ENCODE measurements around the gene MMP24OS. TPM values are rescaled to one million over a fixed set of nuclear protein-coding genes. Genes with fewer than 3 reads are reported as not detected.
"Not testable (repeated sequence)": the region's sequence is repeated elsewhere in the genome, so short reads cannot be mapped to it uniquely, and the experiment has no call there.

The MMP24OS gene
- total RNA-seq, 2 donors from 2014 or later: 46.9 to 53.2 TPM

DNA sequence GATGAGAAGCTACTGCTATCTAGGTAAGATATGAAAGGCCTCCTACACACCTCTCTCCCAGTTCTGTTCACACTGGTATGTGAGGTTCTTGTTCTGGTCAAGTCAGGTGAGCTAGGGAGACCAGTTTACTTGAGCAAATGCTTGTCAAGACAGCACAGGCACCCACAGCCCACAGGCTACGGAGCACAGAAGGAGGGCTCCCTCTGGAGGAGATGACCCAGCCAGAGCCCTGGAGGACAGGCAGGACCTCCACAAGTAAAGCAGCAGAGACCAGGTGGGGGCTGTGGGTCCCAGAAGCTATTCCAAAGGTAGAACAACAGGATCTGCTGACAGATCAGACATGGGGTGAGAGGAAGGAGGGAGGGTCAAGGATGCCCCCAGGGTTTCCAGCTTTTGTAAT is 13.2 kb downstream of the MMP24OS start:
- intact Hi-C loops (cut with DNase I): loop anchor here in 1 of 2 donors (10.0 kb wide), 1 partner anchor 430 kb away; no protein-coding TSS in a partner anchor
- peak in 1 of 2 donors; percentile 48 for ATAC-seq
- DNase-seq: no peak

DNA sequence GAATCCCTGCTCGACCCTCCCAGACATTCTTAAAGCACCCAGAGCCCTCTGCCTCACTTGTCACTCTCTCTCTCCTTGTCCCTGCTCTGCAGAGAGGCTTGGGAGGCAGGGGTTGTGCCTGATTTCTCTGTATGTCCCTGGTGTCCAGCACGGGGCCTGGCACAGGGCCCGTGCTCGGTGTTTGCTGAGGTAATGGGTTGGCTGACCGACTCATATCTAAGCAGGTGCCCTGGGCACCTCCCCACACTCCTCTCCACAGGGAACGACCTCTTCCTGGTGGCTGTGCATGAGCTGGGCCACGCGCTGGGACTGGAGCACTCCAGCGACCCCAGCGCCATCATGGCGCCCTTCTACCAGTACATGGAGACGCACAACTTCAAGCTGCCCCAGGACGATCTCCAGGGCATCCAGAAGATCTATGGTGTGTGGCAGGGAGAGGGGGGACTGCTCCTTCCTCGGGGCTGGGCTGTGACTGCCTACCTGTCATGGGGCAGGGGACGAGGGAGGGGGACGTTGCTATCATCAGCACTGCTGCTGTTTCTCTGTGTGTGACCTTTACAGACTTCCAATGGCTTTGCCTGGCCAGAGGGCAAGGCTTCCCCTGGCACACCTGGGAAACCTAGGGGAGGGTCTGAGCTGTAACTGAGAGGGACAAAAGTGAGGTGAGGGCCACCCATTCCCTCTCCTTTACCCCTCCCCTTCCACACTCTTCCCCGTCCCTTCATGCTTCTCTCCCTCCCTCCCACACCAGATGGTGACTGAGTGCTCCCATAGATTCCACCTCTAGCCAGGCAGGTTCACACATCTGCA is 14.2 kb downstream of the MMP24OS start:
- intact Hi-C loops (cut with DNase I): loop anchor here in 1 of 2 donors (10.0 kb wide), 1 partner anchor 429 kb away; no protein-coding TSS in a partner anchor
- DNase-seq: no peak

DNA sequence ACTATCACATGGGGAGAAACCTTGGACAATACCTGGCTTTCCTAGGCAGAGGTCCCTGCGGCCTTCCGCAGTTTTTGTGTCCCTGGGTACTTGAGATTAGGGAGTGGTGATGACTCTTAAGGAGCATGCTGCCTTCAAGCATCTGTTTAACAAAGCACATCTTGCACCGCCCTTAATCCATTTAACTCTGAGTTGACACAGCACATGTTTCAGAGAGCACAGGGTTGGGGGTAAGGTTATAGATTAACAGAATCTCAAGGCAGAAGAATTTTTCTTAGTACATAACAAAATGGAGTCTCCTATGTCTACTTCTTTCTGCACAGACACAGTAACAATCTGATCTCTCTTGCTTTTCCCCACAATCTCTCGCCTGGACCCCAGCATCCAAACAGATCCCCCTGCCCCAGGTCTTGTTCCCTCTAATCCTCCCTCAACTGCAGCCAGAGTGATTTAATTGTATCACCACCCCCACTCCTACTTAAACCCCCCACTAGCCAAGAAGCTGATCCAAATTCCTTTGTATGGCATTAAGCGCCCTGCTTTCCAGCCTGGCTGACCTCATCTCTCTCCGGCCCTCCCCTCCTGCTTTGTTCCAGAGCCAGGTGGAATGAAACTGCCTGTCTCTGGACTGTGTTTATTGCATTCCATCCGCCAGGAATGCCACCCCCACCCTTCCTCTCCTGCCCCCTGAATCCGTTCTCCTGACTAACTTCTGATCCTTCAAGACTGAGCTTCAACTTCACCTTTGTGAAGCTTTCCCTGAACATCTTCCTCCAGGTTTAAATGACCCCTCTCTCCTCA is 15.0 kb downstream of the MMP24OS start:
- intact Hi-C loops (cut with DNase I): loop anchor here in 1 of 2 donors (10.0 kb wide), 1 partner anchor 428 kb away; no protein-coding TSS in a partner anchor
- ATAC-seq: peak; percentile 60 to 78
- DNase-seq: not testable (repeated sequence)

More for the DNA sequence above, 14.2 kb downstream of the MMP24OS start:
- ATAC-seq: peak in 1 of 2 donors; percentile 42

DNA sequence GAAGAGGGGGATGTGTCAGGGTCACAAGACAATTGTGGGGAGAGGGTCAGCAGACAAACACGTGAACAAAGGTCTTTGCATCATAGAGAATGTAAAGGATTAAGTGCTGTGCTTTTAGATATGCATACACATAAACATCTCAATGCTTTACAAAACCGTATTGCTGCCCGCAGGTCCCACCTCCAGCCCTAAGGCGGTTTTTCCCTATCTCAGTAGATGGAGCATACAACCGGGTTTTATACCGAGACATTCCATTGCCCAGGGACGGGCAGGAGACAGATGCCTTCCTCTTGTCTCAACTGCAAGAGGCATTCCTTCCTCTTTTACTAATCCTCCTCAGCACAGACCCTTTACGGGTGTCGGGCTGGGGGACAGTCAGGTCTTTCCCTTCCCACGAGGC is 15.6 kb downstream of the MMP24OS start:
- intact Hi-C loops (cut with DNase I): loop anchor here in 1 of 2 donors (10.0 kb wide), 1 partner anchor 428 kb away; no protein-coding TSS in a partner anchor

DNA sequence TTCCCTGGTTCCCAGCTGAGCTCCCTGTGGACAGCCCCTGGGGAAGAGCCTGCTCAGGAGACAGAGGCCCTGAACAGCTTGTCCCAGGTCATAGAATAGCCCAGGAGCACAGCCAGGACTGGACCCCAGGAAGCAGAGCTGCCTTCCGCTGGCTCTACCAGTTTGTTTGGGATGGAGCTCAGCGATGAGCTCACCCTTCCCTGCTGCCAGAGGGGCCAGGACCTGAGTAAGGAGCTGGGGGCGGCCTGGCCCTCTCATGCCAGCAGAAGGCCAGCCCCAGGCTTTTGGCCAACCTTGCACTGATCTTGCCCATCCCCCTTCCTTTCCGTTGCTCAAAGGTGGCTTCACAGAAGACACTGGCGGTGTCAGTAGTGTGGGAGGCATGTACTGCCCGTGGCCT is 17.5 kb downstream of the MMP24OS start:
- ATAC-seq: no peak
- DNase-seq: no peak
- intact Hi-C loops (cut with DNase I): loop anchor here in 1 of 2 donors (10.0 kb wide), 1 partner anchor 426 kb away; no protein-coding TSS in a partner anchor

More for the DNA sequence above, 15.6 kb downstream of the MMP24OS start:
- not testable (repeated sequence) for ATAC-seq, DNase-seq

DNA sequence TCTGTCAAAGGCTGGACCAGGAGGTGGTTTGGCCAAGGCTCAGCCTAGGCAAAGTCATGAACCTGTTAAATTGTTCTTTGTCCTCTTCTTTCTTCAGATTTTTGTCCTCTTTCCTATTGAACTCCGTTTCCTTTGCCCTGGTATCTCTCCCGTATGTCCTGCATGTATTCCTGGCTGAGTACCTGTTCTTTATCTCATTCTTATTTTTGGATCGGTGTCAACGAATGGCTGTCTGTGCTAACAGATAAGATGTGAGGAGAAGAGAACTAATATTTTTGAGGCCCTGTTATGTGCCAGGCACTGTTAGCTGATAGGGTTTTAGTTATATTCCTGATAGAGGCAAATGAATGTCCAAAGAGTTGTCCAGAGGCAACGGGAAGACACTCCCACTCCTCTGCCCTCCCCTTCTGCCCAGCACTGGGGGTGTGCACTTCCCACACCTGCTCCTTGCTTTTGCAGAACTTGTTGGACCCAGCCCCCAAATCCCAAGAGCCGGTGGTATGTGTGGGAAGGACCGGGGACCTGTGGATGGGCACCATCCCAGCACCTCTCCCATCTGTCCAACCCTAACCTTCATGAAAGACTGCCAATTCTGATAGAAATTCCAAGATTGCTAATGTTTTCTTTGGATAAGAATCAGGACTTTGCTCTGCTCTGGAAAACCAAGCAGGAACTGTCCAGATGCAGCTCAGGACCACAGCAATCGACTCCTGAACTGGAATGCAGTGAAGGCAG is 20.6 kb downstream of the MMP24OS start:
- peak; percentile 34 to 55 for ATAC-seq
- intact Hi-C loops (cut with DNase I): no loop called here

DNA sequence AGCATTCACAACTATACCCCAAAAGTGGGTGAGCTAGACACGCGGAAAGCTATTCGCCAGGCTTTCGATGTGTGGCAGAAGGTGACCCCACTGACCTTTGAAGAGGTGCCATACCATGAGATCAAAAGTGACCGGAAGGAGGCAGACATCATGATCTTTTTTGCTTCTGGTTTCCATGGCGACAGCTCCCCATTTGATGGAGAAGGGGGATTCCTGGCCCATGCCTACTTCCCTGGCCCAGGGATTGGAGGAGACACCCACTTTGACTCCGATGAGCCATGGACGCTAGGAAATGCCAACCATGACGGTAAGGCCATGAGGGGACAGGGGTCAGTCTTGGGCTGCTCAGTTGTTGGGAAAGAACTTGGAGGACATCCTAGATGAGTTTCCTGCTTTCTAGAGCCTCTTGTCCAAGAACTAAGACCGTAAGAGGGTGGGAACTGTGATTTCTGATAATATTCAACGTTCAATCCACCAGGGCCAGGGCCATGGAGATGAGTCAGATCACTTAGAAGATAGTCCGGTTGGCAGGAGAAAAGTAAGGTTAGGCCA is 23.4 kb downstream of the MMP24OS start:
- intact Hi-C loops (cut with DNase I): no loop called here
- ATAC-seq: peak in 1 of 2 donors; percentile 27
- no peak for DNase-seq

More for the DNA sequence above, 20.6 kb downstream of the MMP24OS start:
- DNase-seq: no peak

DNA sequence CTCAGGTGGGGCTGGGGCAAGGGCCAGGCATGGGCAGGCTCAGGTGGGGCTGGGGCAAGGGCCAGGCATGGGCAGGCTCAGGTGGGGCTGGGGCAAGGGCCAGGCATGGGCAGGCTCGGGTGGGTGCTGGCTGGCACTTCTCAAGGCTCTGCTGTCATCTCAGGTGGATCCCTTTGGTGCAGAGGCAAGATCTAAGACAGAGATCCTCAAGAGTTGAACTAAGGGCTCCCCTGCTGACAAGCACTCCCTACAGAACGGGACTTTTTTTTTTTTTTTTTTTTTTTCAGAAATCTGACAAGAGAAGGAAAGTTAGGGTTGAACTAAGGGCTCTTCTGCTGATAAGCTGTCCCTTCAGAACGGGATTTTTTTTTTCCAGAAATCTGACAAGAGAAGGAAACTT is 24.9 kb downstream of the MMP24OS start:
- intact Hi-C loops (cut with DNase I): no loop called here
- no peak for ATAC-seq
- DNase-seq: no peak

DNA sequence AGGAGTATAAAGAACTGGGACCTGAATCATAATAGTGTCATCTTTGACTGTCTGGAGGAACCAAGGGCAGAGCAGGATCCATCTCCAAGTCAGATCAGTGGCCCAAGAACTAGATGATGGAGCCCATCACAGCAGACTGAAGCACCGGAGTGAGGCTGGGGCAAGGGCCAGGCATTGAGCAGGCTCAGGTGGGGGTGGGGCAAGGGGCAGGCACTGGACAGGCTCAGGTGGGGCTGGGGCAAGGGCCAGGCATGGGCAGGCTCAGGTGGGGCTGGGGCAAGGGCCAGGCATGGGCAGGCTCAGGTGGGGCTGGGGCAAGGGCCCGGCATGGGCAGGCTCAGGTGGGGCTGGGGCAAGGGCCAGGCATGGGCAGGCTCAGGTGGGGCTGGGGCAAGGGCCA is 25.3 kb downstream of the MMP24OS start:
- ATAC-seq; intact Hi-C loops (cut with DNase I); DNase-seq: not testable (repeated sequence)

DNA sequence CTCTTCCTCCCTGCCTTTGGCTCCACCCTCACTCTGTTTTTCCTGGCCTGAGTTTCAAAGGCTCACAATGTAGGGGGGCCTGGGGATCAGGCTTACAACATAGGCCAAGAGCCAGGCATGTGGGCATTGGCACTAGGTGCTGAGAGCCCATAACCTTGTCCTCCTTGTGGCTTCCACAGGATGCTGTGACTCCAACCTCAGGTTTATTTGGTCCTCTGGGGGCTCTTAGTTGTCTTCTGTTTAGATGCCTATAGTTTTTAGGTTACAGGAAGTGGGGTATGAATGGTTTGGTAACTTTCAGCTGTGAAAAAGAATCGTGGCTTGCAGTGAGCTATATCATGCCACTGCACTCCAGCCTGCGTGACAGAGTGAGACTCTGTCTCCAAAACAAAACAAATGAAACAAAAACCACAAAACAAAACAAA is 25.9 kb downstream of the MMP24OS start:
- intact Hi-C loops (cut with DNase I): no loop called here
- DNase-seq: no peak
- ATAC-seq: no peak

DNA sequence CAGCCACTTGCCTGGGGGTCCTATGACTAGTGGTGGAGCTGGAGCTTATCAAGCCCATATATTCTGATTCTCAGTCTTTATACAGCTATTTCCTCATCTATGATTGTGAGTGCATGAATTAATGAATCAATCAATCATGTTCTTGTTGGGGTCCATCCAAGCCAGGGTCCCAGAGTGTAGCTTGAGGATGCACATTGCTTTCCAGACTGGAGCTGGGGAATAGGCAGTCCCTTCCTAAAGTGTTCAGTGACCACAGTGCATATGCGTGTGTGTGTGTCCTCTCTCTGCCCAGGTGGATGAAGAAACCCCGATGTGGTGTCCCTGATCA is 26.3 kb downstream of the MMP24OS start:
- DNase-seq (no peak), ATAC-seq (no peak)
- intact Hi-C loops (cut with DNase I): no loop called here

DNA sequence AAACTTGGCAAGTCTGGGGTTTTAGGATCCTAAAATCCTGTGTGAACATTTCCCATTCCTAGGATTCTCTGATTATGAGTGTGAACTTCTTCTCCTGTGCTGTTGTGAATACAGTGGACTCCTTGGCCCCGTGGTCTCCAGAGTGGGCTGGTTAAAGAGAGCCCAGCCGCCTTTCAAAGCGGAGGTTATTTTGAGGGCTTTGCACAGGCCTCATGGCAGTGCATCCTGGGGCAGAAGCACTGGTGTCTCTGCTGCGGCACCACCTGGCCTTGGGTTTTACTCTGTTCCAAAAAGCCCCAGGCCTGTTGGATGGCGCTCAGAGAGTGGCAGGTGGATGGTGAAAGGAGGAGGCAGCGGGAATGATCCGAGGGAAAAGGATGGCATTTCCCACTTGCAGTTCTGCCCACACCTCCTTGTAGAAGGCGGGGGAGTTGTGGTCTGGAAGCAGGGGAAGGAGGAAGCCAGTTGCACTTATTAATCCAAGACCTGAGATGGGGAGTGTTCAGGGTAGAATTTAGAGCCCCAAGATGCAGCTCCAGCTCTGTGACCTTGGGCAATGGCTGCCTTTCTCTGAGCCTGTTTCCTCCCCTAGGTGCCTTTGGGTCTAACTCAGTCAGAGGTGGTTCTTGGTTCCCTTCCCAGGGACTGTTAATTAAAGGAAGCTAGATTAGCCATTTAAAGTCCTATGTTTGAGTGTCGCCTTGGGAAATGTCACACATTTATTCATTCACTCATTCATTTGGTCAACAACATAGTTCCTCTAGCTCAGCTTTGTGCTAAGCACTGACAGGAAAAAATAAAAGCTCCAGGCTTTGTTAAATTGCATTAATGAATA is 29.1 kb downstream of the MMP24OS start:
- DNase-seq (no peak), ATAC-seq (no peak)
- intact Hi-C loops (cut with DNase I): no loop called here

DNA sequence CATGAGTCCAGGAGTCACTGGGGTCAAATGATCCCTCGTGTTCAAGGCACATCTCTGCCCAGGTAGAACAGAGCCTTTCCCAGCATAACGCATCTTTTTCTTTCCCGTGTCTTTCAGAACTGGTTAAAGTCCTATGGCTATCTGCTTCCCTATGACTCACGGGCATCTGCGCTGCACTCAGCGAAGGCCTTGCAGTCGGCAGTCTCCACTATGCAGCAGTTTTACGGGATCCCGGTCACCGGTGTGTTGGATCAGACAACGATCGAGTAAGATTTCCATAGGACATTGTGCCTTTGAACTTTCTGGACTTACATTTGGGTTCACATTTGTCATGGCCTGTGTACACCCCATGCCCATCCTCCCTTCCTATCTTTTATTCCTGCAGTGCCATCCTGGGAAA is 31.2 kb downstream of the MMP24OS start:
- intact Hi-C loops (cut with DNase I): no loop called here

DNA sequence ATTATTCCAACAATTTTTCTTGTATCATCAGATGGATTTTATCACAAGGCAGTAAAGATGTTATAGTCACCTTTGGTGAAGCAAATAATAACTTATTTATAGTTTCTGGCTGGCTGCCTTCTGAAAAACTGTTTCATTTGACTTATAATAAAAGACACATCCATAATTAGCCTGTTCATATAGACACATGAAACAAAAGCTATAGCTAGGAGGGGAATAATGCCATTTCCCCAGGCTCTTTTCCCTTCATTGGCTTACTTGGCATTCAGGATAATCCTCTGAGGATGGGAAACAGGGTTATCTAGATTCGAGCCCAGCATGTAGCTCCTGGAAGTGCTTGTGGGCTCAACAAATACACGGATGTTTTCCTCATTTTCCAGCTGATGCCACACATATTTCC is 33.9 kb downstream of the MMP24OS start:
- intact Hi-C loops (cut with DNase I): no loop called here
- DNase-seq (no peak), ATAC-seq (no peak)

More for the DNA sequence above, 31.2 kb downstream of the MMP24OS start:
- DNase-seq (no peak), ATAC-seq (no peak)

DNA sequence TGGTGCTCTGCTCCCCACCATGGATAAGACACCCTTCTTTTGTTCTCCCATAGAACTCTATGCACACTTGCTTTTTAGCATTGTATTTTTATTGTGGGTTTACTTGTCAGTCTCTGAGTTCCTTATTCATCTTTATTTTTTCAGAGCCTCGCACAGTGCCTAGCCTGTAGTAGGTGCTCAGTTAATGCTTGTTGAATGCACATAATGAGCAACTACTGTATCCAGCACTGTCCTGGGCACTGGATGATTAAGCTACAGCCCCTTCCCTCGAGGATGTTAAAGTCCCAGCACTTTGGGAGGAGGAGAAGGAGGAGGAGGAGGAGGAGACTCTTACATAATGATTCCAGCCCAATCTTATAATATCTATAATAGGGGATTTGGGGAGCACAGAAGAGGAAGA is 34.6 kb downstream of the MMP24OS start:
- no peak for DNase-seq
- ATAC-seq: no peak
- intact Hi-C loops (cut with DNase I): no loop called here

DNA sequence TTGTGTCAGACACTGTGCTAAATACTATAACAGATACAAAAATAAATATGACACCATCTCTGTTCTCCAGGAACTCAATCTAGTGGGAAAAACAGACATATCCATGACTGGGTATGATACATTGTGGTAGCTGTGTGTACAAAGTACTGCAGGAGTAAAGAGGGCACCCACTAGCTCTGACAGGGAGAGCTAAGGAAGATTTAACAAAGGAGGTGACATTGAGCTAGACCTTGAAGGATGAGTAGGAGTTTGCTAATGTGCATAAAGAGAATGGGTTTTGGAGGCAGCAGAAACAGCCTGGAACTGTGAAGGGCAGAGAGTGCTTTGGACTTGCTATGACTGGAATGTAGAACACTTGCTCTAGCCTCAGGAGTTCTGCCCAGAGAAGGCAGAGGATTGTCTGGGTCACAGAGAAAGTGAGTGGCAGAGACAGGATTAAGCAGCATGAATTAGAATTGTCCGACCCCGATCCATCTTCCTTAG is 37.1 kb downstream of the MMP24OS start:
- intact Hi-C loops (cut with DNase I): no loop called here
- no peak for ATAC-seq
- DNase-seq: no peak

DNA sequence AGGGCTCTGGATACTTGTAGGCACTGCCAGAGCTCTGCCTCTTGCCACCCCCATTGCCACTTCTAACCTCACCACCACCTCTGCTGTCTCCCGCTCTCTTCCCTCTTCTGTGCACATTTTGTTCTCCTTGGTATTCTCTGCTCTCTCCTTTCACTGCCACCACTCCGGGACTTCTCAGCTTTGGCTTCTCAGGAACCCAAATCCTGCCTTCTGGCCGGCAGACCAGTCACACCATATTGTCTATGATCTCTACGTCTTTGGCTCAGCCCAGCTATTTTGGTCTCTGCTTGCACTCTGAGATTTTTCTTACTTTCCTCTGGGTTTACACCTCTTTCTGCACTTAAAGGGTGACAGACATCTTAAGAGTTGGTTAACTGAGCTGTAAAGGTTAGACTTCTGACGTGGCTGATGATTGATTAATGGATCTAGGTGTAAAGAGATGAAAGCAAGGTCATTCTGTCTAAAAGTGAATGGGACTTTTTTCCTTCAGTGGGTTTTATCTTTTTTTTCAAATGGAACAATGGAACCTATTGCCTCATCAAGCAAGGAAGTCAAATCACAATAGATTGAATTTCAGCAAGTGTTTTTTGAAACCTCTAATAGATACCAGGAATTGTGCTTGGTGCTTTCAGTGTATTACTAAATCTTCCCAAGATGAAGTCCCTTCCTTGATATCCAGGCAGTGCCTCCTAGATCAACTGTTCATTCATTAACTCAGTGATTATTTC is 37.7 kb downstream of the MMP24OS start:
- intact Hi-C loops (cut with DNase I): no loop called here
- ATAC-seq: no peak
- no peak for DNase-seq
